Left lung (tissue), 10 donors: Measurements from ENCODE around the gene NCR3LG1. TPM values are rescaled to one million over a fixed set of nuclear protein-coding genes. Genes with fewer than 3 reads are reported as not detected.

ENCODE experiments used
- ATAC-seq: fragments of 200-7000 bp; cut with Tn5 transposase; one replicate; pipeline ENCODE4 v1.9.1; 2020; ENCODE audit warnings: moderate library complexity
- DNase-seq, 4 donors: peaks; one replicate each; pipeline ENCODE4 v3.0.0-alpha.2; 2013 to 2020
- H3K27ac ChIP-seq, 2 donors: fragments of 200-600 bp; sonication (generic) in 1 of 2; one replicate each; pipeline versions ENCODE4 v1.5.0 to v1.8.0; 2020 to 2021
- H3K27me3 ChIP-seq, 2 donors: fragments of 200-600 bp; sonication (generic) in 1 of 2; one replicate each; pipeline versions ENCODE4 v1.5.0 to v1.8.0; 2020 to 2021
- H3K36me3 ChIP-seq, 2 donors: fragments of 200-600 bp; sonication (generic) in 1 of 2; one replicate each; pipeline versions ENCODE4 v1.5.0 to v1.8.0; 2020 to 2021
- H3K4me1 ChIP-seq, 2 donors: fragments of 200-600 bp; one replicate each; pipeline ENCODE4 v1.8.0; 2021
- H3K4me3 ChIP-seq, 2 donors: fragments of 200-600 bp; sonication (generic) in 1 of 2; one replicate each; pipeline versions ENCODE4 v1.5.0 to v1.8.0; 2020 to 2021; ENCODE audit warnings: mild to moderate bottlenecking in 1 of 2
- H3K9me3 ChIP-seq, 2 donors: fragments of 200-600 bp; sonication (generic) in 1 of 2; one replicate each; pipeline versions ENCODE4 v1.5.0 to v1.8.0; 2020 to 2021
- CTCF ChIP-seq, 2 donors: fragments of 200-600 bp; sonication (generic) in 1 of 2; IDR thresholded peaks; one replicate each; pipeline versions ENCODE4 v1.5.0 to v1.8.0; 2021; ENCODE audit warnings: antibody characterized with exemption in 2 of 2
- intact Hi-C, 2 donors: fragments of 100-400 bp; cut with DNase I; formaldehyde crosslinking; loops; one replicate each; pipeline versions ENCODE4 v1.11.2 to v1.14.2; 2022
- polyA plus RNA-seq, 6 donors: library from polyadenylated mRNA; unstranded; fragments of 120-200 nt; gene quantifications; one replicate each; pipeline ENCODE4 v1.2.1, GENCODE V29; 2013; ENCODE audit not compliant: insufficient read length in 6 of 6
- total RNA-seq, 2 donors: library from RNA; stranded (reverse); fragmentation: NEBNext Ultra II Directional; extraction: Animal tissue kit (Norgen Biotek cat#: 25700); gene quantifications; one replicate each; pipeline ENCODE4 v1.2.1, GENCODE V29; 2021
- donor health status: DM: no; HTN: yes; CAD: no.
- donor health status: DM: no; HTN: no; CAD: no.

The NCR3LG1 gene
- total and polyA plus RNA-seq, 8 donors = 0.63 to 9.8 (median 0.85) TPM

GRCh38 chr11:17387811-17388210, 36.2 kb downstream of the NCR3LG1 start:
- H3K4me3 ChIP-seq = no peak overlapping the region
- DNase-seq (no peak), ATAC-seq (no peak)
- H3K27me3 ChIP-seq = peaks cover 0 to 26% of the 10 kb centered on the region in 2 donors
- H3K36me3 ChIP-seq = no peaks in the 10 kb centered on the region
- intact Hi-C loops = loop anchor here in 1 of 2 donors (10.0 kb wide), 1 partner anchor 117 kb away; no protein-coding TSS in a partner anchor
- H3K4me1 ChIP-seq = peaks cover 0 to 19% of the 10 kb centered on the region in 2 donors
- no peaks in the 10 kb centered on the region for H3K9me3 ChIP-seq
- H3K27ac ChIP-seq = no peak overlapping the region
- no peak for TF ChIP-seq CTCF (IDR thresholded peaks at IDR 0.05)

GRCh38 chr11:17388609-17389210, 37.1 kb downstream of the NCR3LG1 start, which contains the start of gene KCNJ11:
Gene KCNJ11 (minus strand): TSS chr11:17388659. CDS start chr11:17388091, 568 bp downstream.
- no peak for TF ChIP-seq CTCF (IDR thresholded peaks at IDR 0.05)
- intact Hi-C loops = loop anchor here in 1 of 2 donors (10.0 kb wide), 1 partner anchor 116 kb away; no protein-coding TSS in a partner anchor
- Histone ChIP-seq H3K36me3 (no peaks in the 10 kb centered on the region), H3K27me3 (peaks cover 0 to 26% of the 10 kb centered on the region in 2 donors), H3K9me3 (no peaks in the 10 kb centered on the region), H3K4me3 (peak within 1 kb of the TSS; percentile 19 to 53), H3K4me1 (peaks cover 0 to 19% of the 10 kb centered on the region in 2 donors), H3K27ac (no peak within 1 kb of the TSS)
- no peak for DNase-seq
- ATAC-seq = peak; percentile 10

- Histone ChIP-seq H3K9me3 (no peaks in the 10 kb centered on the region), H3K36me3 (no peaks in the 10 kb centered on the region), H3K4me1 (peaks cover 0 to 19% of the 10 kb centered on the region in 2 donors), H3K4me3 (peak overlapping the region; percentile 19 to 53), H3K27me3 (peaks cover 0 to 26% of the 10 kb centered on the region in 2 donors), H3K27ac (no peak overlapping the region)
- intact Hi-C loops = loop anchor here in 1 of 2 donors (10.0 kb wide), 1 partner anchor 115 kb away; no protein-coding TSS in a partner anchor
- TF ChIP-seq CTCF (IDR thresholded peaks at IDR 0.05) = peak; percentile 63 to 74
- ATAC-seq = peak; percentile 84
- peak in 3 of 4 donors; percentile 73 to 92 (median 77) for DNase-seq
These were observed 37.8 kb downstream of the NCR3LG1 start for GRCh38 chr11:17389211-17389956.

GRCh38 chr11:17389957-17390649, 38.5 kb downstream of the NCR3LG1 start:
- no peak for ATAC-seq

More at GRCh38 chr11:17389957-17390649, 38.5 kb downstream of the NCR3LG1 start:
- Histone ChIP-seq H3K4me3 (peak overlapping the region in 1 of 2 donors; percentile 53), H3K27me3 (peaks cover 0 to 26% of the 10 kb centered on the region in 2 donors), H3K9me3 (no peaks in the 10 kb centered on the region), H3K27ac (no peak overlapping the region), H3K36me3 (no peaks in the 10 kb centered on the region), H3K4me1 (peaks cover 0 to 19% of the 10 kb centered on the region in 2 donors)
- intact Hi-C loops = loop anchor here in 1 of 2 donors (10.0 kb wide), 1 partner anchor 115 kb away; no protein-coding TSS in a partner anchor
- TF ChIP-seq CTCF (IDR thresholded peaks at IDR 0.05) = no peak
- peak in 1 of 4 donors; percentile 66 for DNase-seq
